ENCODE data around the gene WDR27.

Gene WDR27

DNA sequence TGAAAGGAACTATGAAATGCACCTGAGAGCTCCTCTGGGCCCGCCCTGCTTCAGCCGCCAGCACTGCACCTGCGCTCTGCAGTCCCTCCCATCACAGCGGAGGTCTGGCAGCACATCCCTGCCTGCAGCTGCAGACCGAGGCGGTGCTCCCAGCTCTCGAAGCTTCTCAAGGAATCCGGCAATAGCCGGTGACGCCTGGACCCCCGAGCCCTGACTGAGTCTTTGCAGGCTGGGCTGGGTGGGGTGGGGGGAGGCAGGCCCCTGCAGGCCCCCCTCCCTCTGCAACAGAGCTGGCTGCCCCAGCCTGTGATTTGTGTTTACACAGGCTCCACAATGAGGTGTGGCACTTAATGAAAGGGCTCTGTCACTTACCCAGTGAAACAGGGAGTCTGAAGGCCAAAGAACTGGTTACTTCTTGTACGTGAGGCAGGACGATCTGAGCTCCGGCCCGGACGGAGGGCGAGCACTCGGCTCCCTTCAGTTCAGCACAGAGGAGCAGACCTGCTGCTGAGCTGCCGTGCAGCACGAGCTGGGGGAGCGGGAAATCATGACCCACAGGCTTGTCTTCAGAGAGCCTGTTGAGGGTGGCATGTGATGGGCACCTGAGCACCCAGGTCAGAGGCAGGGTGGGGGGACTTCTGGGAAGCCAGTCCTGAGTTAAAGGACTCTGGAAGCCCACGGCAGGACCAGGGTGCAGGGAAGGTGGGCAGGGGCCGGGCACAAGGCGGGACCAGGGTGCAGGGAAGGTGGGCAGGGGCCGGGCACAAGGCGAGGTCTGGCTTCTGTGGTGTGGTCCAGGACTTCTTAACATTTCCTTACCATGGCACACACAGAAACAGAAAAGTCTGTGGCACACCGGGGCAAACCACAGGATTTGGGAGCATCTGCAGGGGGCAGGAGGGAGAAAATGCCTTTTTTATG is 255.9 kb downstream of the WDR27 start:
- Histone ChIP-seq H3K36me3 (ENCODE audit: insufficient read depth, low read length) (no peaks in the 10 kb centered on the region), H3K4me3 (ENCODE audit: low read depth, low read length, poor library complexity, severe bottlenecking) (no peak overlapping the region), H3K79me2 (ENCODE audit: insufficient read depth, low read length) (no peaks in the 10 kb centered on the region), H2AFZ (ENCODE audit: low read length) (no peak overlapping the region), H3K4me2 (ENCODE audit: low read length) (no peak overlapping the region), H4K20me1 (ENCODE audit: insufficient read depth, low read length) (no peaks in the 10 kb centered on the region), H3K9ac (ENCODE audit: low read length) (no peak overlapping the region), H3F3A (ENCODE audit: insufficient read depth, low read length) (no peaks in the 10 kb centered on the region), H3K27ac (ENCODE audit: low read depth, low read length, poor library complexity, severe bottlenecking) (no peak overlapping the region), H3K4me1 (ENCODE audit: insufficient read depth, low read length, severe bottlenecking) (no peaks in the 10 kb centered on the region), H3K9me3 (ENCODE audit: low read length) (no peaks in the 10 kb centered on the region), H3K9me2 (ENCODE audit: low read depth, low read length) (no peaks in the 10 kb centered on the region), H3K27me3 (ENCODE audit: insufficient read depth, low read length) (no peaks in the 10 kb centered on the region)
- TF ChIP-seq, protein P1, sequence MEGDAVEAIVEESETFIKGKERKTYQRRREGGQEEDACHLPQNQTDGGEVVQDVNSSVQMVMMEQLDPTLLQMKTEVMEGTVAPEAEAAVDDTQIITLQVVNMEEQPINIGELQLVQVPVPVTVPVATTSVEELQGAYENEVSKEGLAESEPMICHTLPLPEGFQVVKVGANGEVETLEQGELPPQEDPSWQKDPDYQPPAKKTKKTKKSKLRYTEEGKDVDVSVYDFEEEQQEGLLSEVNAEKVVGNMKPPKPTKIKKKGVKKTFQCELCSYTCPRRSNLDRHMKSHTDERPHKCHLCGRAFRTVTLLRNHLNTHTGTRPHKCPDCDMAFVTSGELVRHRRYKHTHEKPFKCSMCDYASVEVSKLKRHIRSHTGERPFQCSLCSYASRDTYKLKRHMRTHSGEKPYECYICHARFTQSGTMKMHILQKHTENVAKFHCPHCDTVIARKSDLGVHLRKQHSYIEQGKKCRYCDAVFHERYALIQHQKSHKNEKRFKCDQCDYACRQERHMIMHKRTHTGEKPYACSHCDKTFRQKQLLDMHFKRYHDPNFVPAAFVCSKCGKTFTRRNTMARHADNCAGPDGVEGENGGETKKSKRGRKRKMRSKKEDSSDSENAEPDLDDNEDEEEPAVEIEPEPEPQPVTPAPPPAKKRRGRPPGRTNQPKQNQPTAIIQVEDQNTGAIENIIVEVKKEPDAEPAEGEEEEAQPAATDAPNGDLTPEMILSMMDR (IDR thresholded peaks at IDR 0.05; ENCODE audit: low read length): no peak
- TF ChIP-seq EZH2 (IDR thresholded peaks at IDR 0.05; ENCODE audit: borderline replicate concordance, low read length): no peak

DNA sequence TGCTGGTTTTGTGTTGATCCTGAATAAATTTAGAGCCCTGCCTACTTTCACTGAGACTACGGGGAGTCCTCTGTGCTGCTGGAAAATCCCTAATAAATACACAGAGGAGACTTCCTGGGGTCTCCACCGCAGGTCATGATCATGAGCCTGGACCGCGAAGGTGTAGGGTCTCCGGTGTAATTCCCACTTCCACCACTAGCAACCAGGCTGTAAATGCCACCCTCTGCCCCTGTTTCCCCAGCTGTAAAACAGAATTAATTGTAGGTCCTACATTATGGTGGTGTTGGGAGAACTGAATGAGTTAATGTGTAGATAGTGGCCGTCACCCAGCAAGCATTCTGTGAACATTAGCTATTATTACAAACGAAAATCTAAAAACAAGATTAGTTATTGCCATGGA is 256.6 kb downstream of the WDR27 start:
- H3K27me3 ChIP-seq (ENCODE audit: insufficient read depth, low read length): no peaks in the 10 kb centered on the region
- no peak overlapping the region for H3K27ac ChIP-seq (ENCODE audit: low read depth, low read length, poor library complexity, severe bottlenecking)
- H2AFZ ChIP-seq (ENCODE audit: low read length): no peak overlapping the region
- no peaks in the 10 kb centered on the region for H4K20me1 ChIP-seq (ENCODE audit: insufficient read depth, low read length)
- no peak overlapping the region for H3K4me2 ChIP-seq (ENCODE audit: low read length)
- no peak overlapping the region for H3K9ac ChIP-seq (ENCODE audit: low read length)
- H3K9me2 ChIP-seq (ENCODE audit: low read depth, low read length): no peaks in the 10 kb centered on the region
- H3K9me3 ChIP-seq (ENCODE audit: low read length): no peaks in the 10 kb centered on the region
- no peaks in the 10 kb centered on the region for H3K36me3 ChIP-seq (ENCODE audit: insufficient read depth, low read length)
- no peaks in the 10 kb centered on the region for H3F3A ChIP-seq (ENCODE audit: insufficient read depth, low read length)
- no peak for TF ChIP-seq EZH2 (IDR thresholded peaks at IDR 0.05; ENCODE audit: borderline replicate concordance, low read length)
- TF ChIP-seq, protein P1 (IDR thresholded peaks at IDR 0.05; ENCODE audit: low read length): peak; percentile 9; the same call in 1 of the 2 replicates
- H3K79me2 ChIP-seq (ENCODE audit: insufficient read depth, low read length): no peaks in the 10 kb centered on the region
- no peak overlapping the region for H3K4me3 ChIP-seq (ENCODE audit: low read depth, low read length, poor library complexity, severe bottlenecking)
- H3K4me1 ChIP-seq (ENCODE audit: insufficient read depth, low read length, severe bottlenecking): no peaks in the 10 kb centered on the region

DNA sequence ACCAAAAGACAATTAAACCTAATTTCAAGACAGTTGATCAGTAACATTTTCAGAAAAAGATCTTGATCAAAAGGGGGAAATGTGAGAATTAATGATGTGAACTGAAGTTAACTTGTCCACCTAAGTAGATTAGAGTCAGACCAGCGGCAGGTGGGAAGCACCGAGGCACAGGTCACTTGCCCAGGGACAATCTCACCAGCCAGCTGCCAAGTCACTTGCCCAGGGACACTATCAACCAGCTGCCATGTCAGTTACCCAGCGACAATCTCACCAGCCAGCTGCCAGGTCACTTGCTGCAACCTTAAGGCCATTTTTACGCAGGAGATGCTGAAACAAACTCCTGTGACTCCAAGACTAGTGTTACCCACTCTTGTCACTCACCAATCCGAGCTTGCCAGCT is 260.5 kb downstream of the WDR27 start:
- no peaks in the 10 kb centered on the region for H3K27me3 ChIP-seq (ENCODE audit: insufficient read depth, low read length)
- H3F3A ChIP-seq (ENCODE audit: insufficient read depth, low read length): no peaks in the 10 kb centered on the region
- no peak overlapping the region for H2AFZ ChIP-seq (ENCODE audit: low read length)
- no peaks in the 10 kb centered on the region for H3K9me3 ChIP-seq (ENCODE audit: low read length)
- H4K20me1 ChIP-seq (ENCODE audit: insufficient read depth, low read length): no peaks in the 10 kb centered on the region
- H3K36me3 ChIP-seq (ENCODE audit: insufficient read depth, low read length): no peaks in the 10 kb centered on the region
- TF ChIP-seq, protein P1 (IDR thresholded peaks at IDR 0.05; ENCODE audit: low read length): no peak
- no peak for TF ChIP-seq EZH2 (IDR thresholded peaks at IDR 0.05; ENCODE audit: borderline replicate concordance, low read length)
- H3K9ac ChIP-seq (ENCODE audit: low read length): no peak overlapping the region
- no peaks in the 10 kb centered on the region for H3K4me1 ChIP-seq (ENCODE audit: insufficient read depth, low read length, severe bottlenecking)
- H3K4me2 ChIP-seq (ENCODE audit: low read length): no peak overlapping the region
- H3K4me3 ChIP-seq (ENCODE audit: low read depth, low read length, poor library complexity, severe bottlenecking): no peak overlapping the region
- no peaks in the 10 kb centered on the region for H3K9me2 ChIP-seq (ENCODE audit: low read depth, low read length)
- no peaks in the 10 kb centered on the region for H3K79me2 ChIP-seq (ENCODE audit: insufficient read depth, low read length)
- no peak overlapping the region for H3K27ac ChIP-seq (ENCODE audit: low read depth, low read length, poor library complexity, severe bottlenecking)
